HepG2 (cell line): ENCODE measurements around the gene NRN1L. TPM values are rescaled to one million over a fixed set of nuclear protein-coding genes. Genes with fewer than 3 reads are reported as not detected.

Experiments used
- ARHGAP35 ChIP-seq: sonication (generic); formaldehyde crosslinking; IDR thresholded peaks from 2 replicates; pipeline ENCODE4 v1.9.0; 2022; ENCODE audit warnings: mild to moderate bottlenecking, inconsistent platforms, moderate library complexity, missing genetic modification reagents, borderline replicate concordance
- ARNT2 ChIP-seq: sonication (generic); formaldehyde crosslinking; IDR thresholded peaks from 2 replicates; pipeline ENCODE4 v1.8.0; 2022; ENCODE audit warnings: mild to moderate bottlenecking, low read depth, missing genetic modification reagents, moderate library complexity
- FOXJ3 ChIP-seq: sonication (generic); formaldehyde crosslinking; IDR thresholded peaks from 2 replicates; pipeline ENCODE4 v1.4.0; 2020; ENCODE audit warnings: missing genetic modification reagents, mild to moderate bottlenecking, borderline replicate concordance
- HNRNPL ChIP-seq: fragments of 200-400 bp; formaldehyde crosslinking; IDR thresholded peaks from 2 replicates; pipeline ENCODE4 v1.6.1; 2017; ENCODE audit warnings: mild to moderate bottlenecking, low read depth, low read length
- JARID2 ChIP-seq: sonication (generic); formaldehyde crosslinking; IDR thresholded peaks from 2 replicates; pipeline ENCODE4 v1.8.1; 2023; ENCODE audit warnings: missing genetic modification reagents, inconsistent platforms; ENCODE audit not compliant: insufficient replicate concordance
- NFAT5 ChIP-seq: sonication (generic); formaldehyde crosslinking; IDR thresholded peaks from 2 replicates; pipeline ENCODE4 v1.4.0; 2020; ENCODE audit warnings: missing genetic modification reagents
- POLR2A ChIP-seq, 2 experiments: IDR thresholded peaks; 2 replicates each; pipeline ENCODE4 v1.6.1; 2011; ENCODE audit warnings: low read depth in 2 of 2, low read length in 2 of 2, mild to moderate bottlenecking in 1 of 2, moderate library complexity in 1 of 2; ENCODE audit not compliant: insufficient read depth in 1 of 2
- RFXAP ChIP-seq: sonication (generic); formaldehyde crosslinking; IDR thresholded peaks from 2 replicates; pipeline ENCODE4 v1.4.0; 2020; ENCODE audit warnings: missing genetic modification reagents, borderline replicate concordance
- SAP130 ChIP-seq: IDR thresholded peaks from 2 replicates; pipeline ENCODE4 v1.6.1; 2016; ENCODE audit warnings: low read depth
- SRSF9 ChIP-seq: fragments of 200-400 bp; formaldehyde crosslinking; IDR thresholded peaks from 2 replicates; pipeline ENCODE4 v1.6.1; 2018; ENCODE audit warnings: borderline replicate concordance, mild to moderate bottlenecking, low read depth, low read length; ENCODE audit not compliant: insufficient read depth, poor library complexity, severe bottlenecking
- STAG1 ChIP-seq: sonication (generic); formaldehyde crosslinking; IDR thresholded peaks from 2 replicates; pipeline ENCODE4 v1.4.0; 2020; ENCODE audit warnings: missing genetic modification reagents
- TFDP1 ChIP-seq: IDR thresholded peaks from 2 replicates; pipeline ENCODE4 v1.6.1; 2016; ENCODE audit warnings: missing compliant biosample characterization, missing genetic modification reagents, borderline replicate concordance
- ZNF263 ChIP-seq: sonication (generic); formaldehyde crosslinking; IDR thresholded peaks from 2 replicates; pipeline ENCODE4 v1.4.0; 2020; ENCODE audit warnings: missing genetic modification reagents
- ZNF317 ChIP-seq: sonication (generic); formaldehyde crosslinking; IDR thresholded peaks from 2 replicates; pipeline ENCODE4 v1.5.0; 2020; ENCODE audit warnings: mild to moderate bottlenecking, missing genetic modification reagents
- ZNF33A ChIP-seq: sonication (generic); formaldehyde crosslinking; IDR thresholded peaks from 2 replicates; pipeline ENCODE4 v1.5.1; 2020; ENCODE audit warnings: missing genetic modification reagents, mild to moderate bottlenecking, moderate library complexity, borderline replicate concordance
- ZNF496 ChIP-seq: sonication (generic); formaldehyde crosslinking; IDR thresholded peaks from 2 replicates; pipeline ENCODE4 v1.8.1; 2023; ENCODE audit warnings: mild to moderate bottlenecking, moderate library complexity, missing genetic modification reagents; ENCODE audit not compliant: insufficient replicate concordance
- ZNF619 ChIP-seq: sonication (generic); formaldehyde crosslinking; IDR thresholded peaks from 2 replicates; pipeline ENCODE4 v1.4.0; 2020; ENCODE audit warnings: mild to moderate bottlenecking, missing genetic modification reagents
- ZSCAN12 ChIP-seq: sonication (generic); formaldehyde crosslinking; IDR thresholded peaks from 2 replicates; pipeline ENCODE4 v1.9.0; 2021; ENCODE audit warnings: mild to moderate bottlenecking, missing genetic modification reagents
- polyA plus RNA-seq, 8 experiments: library from polyadenylated mRNA; depleted of rRNA in 3 of 8; stranded (reverse) in 7 of 8; unstranded in 1 of 8; fragments of >200 nt; fragmentation: Illumina TruSeq in 4 of 8; extraction: Trizol in 4 of 8; gene quantifications; 2 replicates each; pipeline versions ENCODE4 v1.2.1 to v1.2.3, GENCODE V29; 2011 to 2016; ENCODE audit warnings: low read depth in 4 of 8, missing spikeins in 1 of 8, mixed read lengths in 1 of 8; ENCODE audit not compliant: insufficient read depth in 1 of 8
- total RNA-seq, 5 experiments: library from RNA; depleted of rRNA; stranded (reverse); fragments of >200 nt; fragmentation: Illumina TruSeq; extraction: Trizol; gene quantifications; 2 replicates each; pipeline ENCODE4 v1.2.3, GENCODE V29; 2016; ENCODE audit warnings: low read depth in 1 of 5
- TF ChIP-seq, protein P1 (sequence below): sonication (generic); formaldehyde crosslinking; IDR thresholded peaks from 2 replicates; pipeline ENCODE4 v1.5.1; 2020; ENCODE audit warnings: mild to moderate bottlenecking, moderate library complexity, missing genetic modification reagents
- TF ChIP-seq, protein P2 (sequence below): sonication (generic); formaldehyde crosslinking; conservative IDR thresholded peaks from 2 replicates; pipeline ENCODE4 v1.8.0; 2022; ENCODE audit warnings: mild to moderate bottlenecking, moderate library complexity, missing genetic modification reagents

Gene NRN1L
- total and polyA plus RNA-seq, 2 of the 13 experiments (the other 11 are each of a cell fraction or from before 2014, with no cell fraction given): 0.53 to 1.2 TPM

GRCh38 chr16:67893743-67894399, 9.2 kb downstream of the NRN1L start (continued):
- TF ChIP-seq POLR2A (IDR thresholded peaks at IDR 0.05; ENCODE audit: insufficient read depth in 1 of 2, low read depth in 2 of 2, low read length in 2 of 2): peak in 1 of 2 experiments; percentile 81; a peak in 2 of 4 replicates
- no peak for TF ChIP-seq JARID2 (CRISPR knock-in tag)
- TF ChIP-seq TFDP1 (CRISPR knock-in tag): peak; percentile 5; the same call in 1 of the 2 replicates
- no peak for TF ChIP-seq SAP130
- no peak for TF ChIP-seq ZSCAN12 (CRISPR knock-in tag)
- no peak for TF ChIP-seq NFAT5 (CRISPR knock-in tag)
- TF ChIP-seq STAG1 (CRISPR knock-in tag): no peak
- no peak for TF ChIP-seq ZNF496 (CRISPR knock-in tag)
- TF ChIP-seq ZNF33A (CRISPR knock-in tag): no peak
- TF ChIP-seq ZNF263 (CRISPR knock-in tag): 0 out of 2 replicates have a peak, but pooled peaks have one; percentile 7
- TF ChIP-seq ARNT2: no peak
- TF ChIP-seq HNRNPL: no peak
- TF ChIP-seq, protein P1, sequence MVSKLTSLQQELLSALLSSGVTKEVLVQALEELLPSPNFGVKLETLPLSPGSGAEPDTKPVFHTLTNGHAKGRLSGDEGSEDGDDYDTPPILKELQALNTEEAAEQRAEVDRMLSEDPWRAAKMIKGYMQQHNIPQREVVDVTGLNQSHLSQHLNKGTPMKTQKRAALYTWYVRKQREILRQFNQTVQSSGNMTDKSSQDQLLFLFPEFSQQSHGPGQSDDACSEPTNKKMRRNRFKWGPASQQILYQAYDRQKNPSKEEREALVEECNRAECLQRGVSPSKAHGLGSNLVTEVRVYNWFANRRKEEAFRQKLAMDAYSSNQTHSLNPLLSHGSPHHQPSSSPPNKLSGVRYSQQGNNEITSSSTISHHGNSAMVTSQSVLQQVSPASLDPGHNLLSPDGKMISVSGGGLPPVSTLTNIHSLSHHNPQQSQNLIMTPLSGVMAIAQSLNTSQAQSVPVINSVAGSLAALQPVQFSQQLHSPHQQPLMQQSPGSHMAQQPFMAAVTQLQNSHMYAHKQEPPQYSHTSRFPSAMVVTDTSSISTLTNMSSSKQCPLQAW (CRISPR knock-in tag): no peak
- no peak; the same call in 1 of the 2 replicates for TF ChIP-seq ARHGAP35
- TF ChIP-seq ZNF619 (CRISPR knock-in tag): no peak
- no peak for TF ChIP-seq RFXAP (CRISPR knock-in tag)
- no peak; the same call in 1 of the 2 replicates for TF ChIP-seq ZNF317 (CRISPR knock-in tag)
- no peak for TF ChIP-seq FOXJ3 (CRISPR knock-in tag)
- no peak for TF ChIP-seq SRSF9
- TF ChIP-seq, protein P2, sequence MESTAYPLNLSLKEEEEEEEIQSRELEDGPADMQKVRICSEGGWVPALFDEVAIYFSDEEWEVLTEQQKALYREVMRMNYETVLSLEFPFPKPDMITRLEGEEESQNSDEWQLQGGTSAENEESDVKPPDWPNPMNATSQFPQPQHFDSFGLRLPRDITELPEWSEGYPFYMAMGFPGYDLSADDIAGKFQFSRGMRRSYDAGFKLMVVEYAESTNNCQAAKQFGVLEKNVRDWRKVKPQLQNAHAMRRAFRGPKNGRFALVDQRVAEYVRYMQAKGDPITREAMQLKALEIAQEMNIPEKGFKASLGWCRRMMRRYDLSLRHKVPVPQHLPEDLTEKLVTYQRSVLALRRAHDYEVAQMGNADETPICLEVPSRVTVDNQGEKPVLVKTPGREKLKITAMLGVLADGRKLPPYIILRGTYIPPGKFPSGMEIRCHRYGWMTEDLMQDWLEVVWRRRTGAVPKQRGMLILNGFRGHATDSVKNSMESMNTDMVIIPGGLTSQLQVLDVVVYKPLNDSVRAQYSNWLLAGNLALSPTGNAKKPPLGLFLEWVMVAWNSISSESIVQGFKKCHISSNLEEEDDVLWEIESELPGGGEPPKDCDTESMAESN (CRISPR knock-in tag): 0 out of 2 replicates have a peak, but pooled peaks have one; percentile 40
